ENCODE results near the gene C22orf15.

Gene C22orf15

GRCh38 chr22:23773483-23774113, 10.8 kb downstream of the C22orf15 start:
- H3K4me3 ChIP-seq (ENCODE audit: low read length) = no peak overlapping the region
- TF ChIP-seq ZNF274 (IDR thresholded peaks at IDR 0.05; ENCODE audit: low read depth, low read length) = no peak

- TF ChIP-seq ZNF274 (IDR thresholded peaks at IDR 0.05; ENCODE audit: low read depth, low read length) = no peak
- no peak overlapping the region for H3K4me3 ChIP-seq (ENCODE audit: low read length)
These were observed 11.5 kb downstream of the C22orf15 start for GRCh38 chr22:23774114-23774921.

- TF ChIP-seq ZNF274 (IDR thresholded peaks at IDR 0.05; ENCODE audit: low read depth, low read length) = no peak
These were observed 12.2 kb downstream of the C22orf15 start for GRCh38 chr22:23774922-23775436.

GRCh38 chr22:23775779-23776375, 13.1 kb downstream of the C22orf15 start:
- TF ChIP-seq ZNF274 (IDR thresholded peaks at IDR 0.05; ENCODE audit: low read depth, low read length) = no peak

More at GRCh38 chr22:23774922-23775436, 12.2 kb downstream of the C22orf15 start:
- H3K4me3 ChIP-seq (ENCODE audit: low read length) = no peak overlapping the region

GRCh38 chr22:23777776-23778576, 15.2 kb downstream of the C22orf15 start:
- TF ChIP-seq ZNF274 (IDR thresholded peaks at IDR 0.05; ENCODE audit: low read depth, low read length) = no peak
- H3K4me3 ChIP-seq (ENCODE audit: low read length) = no peak overlapping the region

More at GRCh38 chr22:23775779-23776375, 13.1 kb downstream of the C22orf15 start:
- H3K4me3 ChIP-seq (ENCODE audit: low read length) = no peak overlapping the region

- TF ChIP-seq ZNF274 (IDR thresholded peaks at IDR 0.05; ENCODE audit: low read depth, low read length) = no peak
- H3K4me3 ChIP-seq (ENCODE audit: low read length) = no peak overlapping the region
These were observed 15.7 kb downstream of the C22orf15 start for GRCh38 chr22:23778577-23778900.

- no peak overlapping the region for H3K4me3 ChIP-seq (ENCODE audit: low read length)
- TF ChIP-seq ZNF274 (IDR thresholded peaks at IDR 0.05; ENCODE audit: low read depth, low read length) = no peak
These were observed 16.3 kb downstream of the C22orf15 start for GRCh38 chr22:23779083-23779482.

GRCh38 chr22:23779731-23780130, 16.9 kb downstream of the C22orf15 start:
- H3K4me3 ChIP-seq (ENCODE audit: low read length) = no peak overlapping the region
- TF ChIP-seq ZNF274 (IDR thresholded peaks at IDR 0.05; ENCODE audit: low read depth, low read length) = no peak

GRCh38 chr22:23780146-23780748, 17.5 kb downstream of the C22orf15 start:
- H3K4me3 ChIP-seq (ENCODE audit: low read length) = no peak overlapping the region
- TF ChIP-seq ZNF274 (IDR thresholded peaks at IDR 0.05; ENCODE audit: low read depth, low read length) = no peak

- no peak overlapping the region for H3K4me3 ChIP-seq (ENCODE audit: low read length)
- no peak for TF ChIP-seq ZNF274 (IDR thresholded peaks at IDR 0.05; ENCODE audit: low read depth, low read length)
These were observed 18.3 kb downstream of the C22orf15 start for GRCh38 chr22:23781065-23781464.

GRCh38 chr22:23781511-23782183, 18.9 kb downstream of the C22orf15 start:
- TF ChIP-seq ZNF274 (IDR thresholded peaks at IDR 0.05; ENCODE audit: low read depth, low read length) = no peak

GRCh38 chr22:23782252-23782651, 19.5 kb downstream of the C22orf15 start:
- H3K4me3 ChIP-seq (ENCODE audit: low read length) = no peak overlapping the region
- no peak for TF ChIP-seq ZNF274 (IDR thresholded peaks at IDR 0.05; ENCODE audit: low read depth, low read length)

More at GRCh38 chr22:23781511-23782183, 18.9 kb downstream of the C22orf15 start:
- no peak overlapping the region for H3K4me3 ChIP-seq (ENCODE audit: low read length)

- H3K4me3 ChIP-seq (ENCODE audit: low read length) = no peak overlapping the region
- no peak for TF ChIP-seq ZNF274 (IDR thresholded peaks at IDR 0.05; ENCODE audit: low read depth, low read length)
These were observed 19.9 kb downstream of the C22orf15 start for GRCh38 chr22:23782703-23783102.

All from GM08714 (cell line).